ENCODE results near the gene AKNA. TPM values are rescaled to one million over a fixed set of nuclear protein-coding genes. Genes with fewer than 3 reads are reported as not detected.
"Not testable (repeated sequence)": the region's sequence is repeated elsewhere in the genome, so short reads cannot be mapped to it uniquely, and the experiment has no call there.

Gene AKNA
- total RNA-seq, 2 donors from 2014 or later: 263 to 323 TPM

DNA sequence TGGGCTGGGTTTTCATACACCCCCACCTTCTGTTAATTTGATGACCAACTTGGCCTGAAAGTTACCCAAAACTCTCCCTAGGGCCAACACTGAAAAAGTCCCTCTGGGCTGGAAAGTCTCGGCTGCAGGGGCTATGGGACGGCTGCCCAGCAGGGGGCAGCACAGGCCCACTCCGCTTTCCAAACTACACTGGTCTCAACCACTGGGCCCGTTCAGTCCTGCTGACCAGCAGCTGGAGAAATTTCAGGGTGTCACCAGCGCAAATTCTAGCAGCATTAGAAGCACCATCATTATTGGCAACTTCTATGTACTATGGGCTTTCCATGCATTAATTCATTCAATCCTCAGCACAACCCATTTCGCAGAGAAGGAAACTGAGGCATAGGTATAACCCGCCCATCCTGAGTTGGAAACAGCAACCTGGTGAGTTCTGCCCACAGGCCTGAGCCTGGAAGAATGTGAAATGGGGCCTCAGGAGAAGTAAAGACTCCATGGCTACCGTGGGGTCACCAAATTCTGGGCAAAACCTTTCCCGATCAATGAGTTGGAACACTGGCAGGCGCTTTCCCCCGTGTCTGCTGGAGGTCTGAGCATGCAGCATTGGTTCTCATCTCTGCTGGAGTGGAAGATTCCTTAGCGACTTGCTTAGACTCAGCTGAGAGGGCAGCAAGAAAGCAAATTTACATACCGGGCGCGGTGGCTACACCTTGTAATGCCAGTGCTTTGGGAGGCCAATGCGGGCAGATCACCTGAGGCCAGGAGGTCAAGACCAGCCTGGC, 48.5 kb downstream of the AKNA start:
- H3K9me3 ChIP-seq (ENCODE audit: control insufficient read depth, low read length, poor library complexity, severe bottlenecking): no peaks in the 10 kb centered on the region

GRCh38 chr9:114338187-114338586, 49.6 kb downstream of the AKNA start:
- ATAC-seq (no peak), DNase-seq (no peak)
- Mint-ChIP-seq H3K36me3 (ENCODE audit: low read depth) (peaks cover 11% of the 10 kb centered on the region), H3K27ac (no peak overlapping the region), H3K4me1 (peaks cover 7% of the 10 kb centered on the region), H3K4me3 (no peak overlapping the region), H3K27me3 (no peaks in the 10 kb centered on the region)
- H3K9me3 ChIP-seq (ENCODE audit: control insufficient read depth, low read length, poor library complexity, severe bottlenecking): no peaks in the 10 kb centered on the region

More for the DNA sequence above, 48.5 kb downstream of the AKNA start:
- Mint-ChIP-seq H3K27ac (peak overlapping the region; percentile 14), H3K4me1 (peaks cover 11% of the 10 kb centered on the region), H3K27me3 (no peaks in the 10 kb centered on the region), H3K4me3 (no peak overlapping the region), H3K36me3 (ENCODE audit: low read depth) (peaks cover 11% of the 10 kb centered on the region)
- ATAC-seq: peak; percentile 74
- peak in 2 of 3 donors; percentile 31 to 36 for DNase-seq

DNA sequence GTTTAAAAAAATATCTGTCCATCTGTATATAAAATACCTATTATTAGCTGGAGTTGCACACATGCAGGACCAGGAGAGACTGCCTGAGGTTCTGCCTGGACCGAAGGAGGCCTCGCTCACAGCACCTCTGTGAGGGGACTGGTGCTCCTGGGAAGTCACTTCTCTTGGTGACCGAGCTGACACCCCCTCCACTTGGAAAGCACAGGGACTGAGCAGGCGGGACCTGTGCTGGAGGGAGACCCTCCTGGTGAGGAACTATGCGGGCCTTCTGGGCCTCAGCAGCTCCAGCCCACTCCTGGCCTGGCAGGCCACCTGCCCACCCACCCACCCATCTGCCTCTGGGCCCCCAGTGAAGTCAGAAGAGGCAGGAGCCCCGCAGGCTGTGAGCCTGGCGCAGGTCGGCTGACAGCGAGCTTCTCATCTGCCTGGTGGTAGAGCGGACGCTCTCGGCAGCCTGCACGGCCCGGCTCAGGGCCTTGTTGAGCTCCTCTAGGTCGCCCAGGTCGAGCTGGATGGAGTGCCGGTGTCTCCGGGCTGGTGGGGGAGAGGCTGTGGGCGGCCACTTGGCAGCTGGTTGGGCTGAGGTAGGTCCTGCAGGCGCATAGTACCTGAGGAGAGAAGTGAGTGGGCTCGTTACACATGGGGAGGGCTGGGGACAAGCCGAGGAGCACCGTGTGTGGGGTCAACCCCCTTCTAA, 50.9 kb downstream of the AKNA start:
- Mint-ChIP-seq H3K36me3 (ENCODE audit: low read depth) (peaks cover 9% of the 10 kb centered on the region), H3K4me3 (no peak overlapping the region), H3K27ac (peak overlapping the region; percentile 57), H3K4me1 (peaks cover 9% of the 10 kb centered on the region), H3K27me3 (no peaks in the 10 kb centered on the region)
- no peak for DNase-seq
- no peak for ATAC-seq
- H3K9me3 ChIP-seq (ENCODE audit: control insufficient read depth, low read length, poor library complexity, severe bottlenecking): no peaks in the 10 kb centered on the region

- Mint-ChIP-seq H3K4me1 (peaks cover 6% of the 10 kb centered on the region), H3K4me3 (no peak overlapping the region), H3K27me3 (no peaks in the 10 kb centered on the region), H3K36me3 (ENCODE audit: low read depth) (peaks cover 6% of the 10 kb centered on the region), H3K27ac (peak overlapping the region; percentile 32)
- H3K9me3 ChIP-seq (ENCODE audit: control insufficient read depth, low read length, poor library complexity, severe bottlenecking): no peaks in the 10 kb centered on the region
- DNase-seq (no peak), ATAC-seq (no peak)
These were observed 51.6 kb downstream of the AKNA start for GRCh38 chr9:114336157-114336556.

DNA sequence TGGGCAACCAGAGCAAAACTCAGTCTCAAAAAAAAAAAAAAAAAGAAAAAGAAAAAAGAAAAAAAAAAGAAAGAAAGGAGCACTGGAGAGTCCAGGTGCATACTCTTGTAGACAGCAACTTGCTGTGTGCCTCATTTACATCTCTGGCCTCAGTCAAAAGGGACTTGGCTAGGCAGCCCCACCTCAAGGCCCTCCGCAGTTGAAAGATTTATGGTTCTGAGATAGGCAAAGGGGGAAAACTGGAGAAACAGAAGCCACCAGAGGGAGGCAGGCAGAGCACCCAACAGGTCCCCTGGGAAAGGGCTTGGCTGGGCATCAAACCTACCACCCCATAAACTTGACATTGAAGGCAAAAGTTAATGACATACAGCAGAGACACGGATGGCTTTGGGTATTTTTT, 52.0 kb downstream of the AKNA start:
- peaks cover 6% of the 10 kb centered on the region for H3K36me3 Mint-ChIP-seq (ENCODE audit: low read depth)
- H3K27me3 Mint-ChIP-seq: no peaks in the 10 kb centered on the region
- peaks cover 9% of the 10 kb centered on the region for H3K4me1 Mint-ChIP-seq
- no peaks in the 10 kb centered on the region for H3K9me3 ChIP-seq (ENCODE audit: control insufficient read depth, low read length, poor library complexity, severe bottlenecking)
- peak overlapping the region; percentile 32 for H3K27ac Mint-ChIP-seq
- ATAC-seq: no peak
- no peak for DNase-seq
- H3K4me3 Mint-ChIP-seq: no peak overlapping the region

DNA sequence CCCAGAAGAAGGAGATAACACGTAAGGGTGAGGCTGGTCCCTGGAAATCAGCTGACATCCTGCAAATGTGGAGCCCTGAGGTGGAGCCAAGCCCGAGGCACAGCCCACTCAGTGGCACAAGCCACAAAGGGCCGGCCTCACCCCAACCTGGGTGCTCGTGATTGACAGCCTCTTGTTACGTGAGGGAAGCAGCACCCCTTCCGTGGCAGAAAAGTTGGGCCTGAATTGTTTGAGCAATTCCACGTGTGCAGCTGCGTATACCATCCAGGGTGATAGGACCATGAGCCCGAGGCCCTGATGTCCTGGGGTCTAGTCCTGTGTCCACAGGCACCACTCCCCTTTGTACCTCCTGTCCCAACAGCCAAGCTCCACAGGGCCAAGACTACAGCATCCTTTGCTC, 53.3 kb downstream of the AKNA start:
- Mint-ChIP-seq H3K4me1 (peaks cover 12% of the 10 kb centered on the region), H3K27ac (no peak overlapping the region), H3K4me3 (no peak overlapping the region), H3K36me3 (ENCODE audit: low read depth) (peaks cover 6% of the 10 kb centered on the region), H3K27me3 (no peaks in the 10 kb centered on the region)
- ATAC-seq (no peak), DNase-seq (no peak)
- H3K9me3 ChIP-seq (ENCODE audit: control insufficient read depth, low read length, poor library complexity, severe bottlenecking): no peaks in the 10 kb centered on the region

- peaks cover 12% of the 10 kb centered on the region for H3K4me1 Mint-ChIP-seq
- not testable (repeated sequence) for H3K36me3 Mint-ChIP-seq (ENCODE audit: low read depth); H3K27ac Mint-ChIP-seq; H3K27me3 Mint-ChIP-seq; H3K9me3 ChIP-seq (ENCODE audit: control insufficient read depth, low read length, poor library complexity, severe bottlenecking); H3K4me3 Mint-ChIP-seq; DNase-seq; ATAC-seq
These were observed 54.1 kb downstream of the AKNA start for GRCh38 chr9:114333718-114334117.

- ATAC-seq: peak; percentile 39
- H3K27me3 Mint-ChIP-seq; DNase-seq; H3K36me3 Mint-ChIP-seq (ENCODE audit: low read depth); H3K27ac Mint-ChIP-seq; H3K9me3 ChIP-seq (ENCODE audit: control insufficient read depth, low read length, poor library complexity, severe bottlenecking); H3K4me1 Mint-ChIP-seq: not testable (repeated sequence)
- H3K4me3 Mint-ChIP-seq: peak overlapping the region; percentile 52
These were observed 55.2 kb downstream of the AKNA start for GRCh38 chr9:114332474-114333040.

- not testable (repeated sequence) for H3K4me3 Mint-ChIP-seq
- ATAC-seq: peak; percentile 33
These were observed 56.3 kb downstream of the AKNA start for GRCh38 chr9:114331229-114332195.

DNA sequence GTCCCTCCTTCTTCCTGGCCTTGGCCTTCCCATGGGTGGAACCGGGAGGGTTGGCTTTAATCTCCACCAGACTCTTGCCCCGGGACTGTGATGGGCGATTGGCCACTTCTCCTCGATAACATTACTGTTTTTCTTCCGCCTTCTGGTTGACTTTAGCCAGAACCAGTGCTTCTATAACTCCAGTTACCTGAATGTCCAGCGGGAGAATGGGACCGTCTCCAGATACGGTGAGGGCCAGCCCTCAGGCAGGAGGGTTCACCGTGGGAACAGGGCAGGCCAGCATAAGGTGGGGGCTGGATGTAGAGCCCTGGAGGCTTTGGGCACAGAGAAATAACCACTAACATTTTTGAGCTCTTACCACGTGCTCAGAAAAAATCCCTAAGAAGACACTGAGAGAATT, 57.1 kb downstream of the AKNA start:
- no peaks in the 10 kb centered on the region for H3K9me3 ChIP-seq (ENCODE audit: control insufficient read depth, low read length, poor library complexity, severe bottlenecking)
- H3K27ac Mint-ChIP-seq: no peak overlapping the region
- H3K4me3 Mint-ChIP-seq: no peak overlapping the region
- no peak for DNase-seq
- H3K4me1 Mint-ChIP-seq: peaks cover 9% of the 10 kb centered on the region
- no peak for ATAC-seq
- peaks cover 3% of the 10 kb centered on the region for H3K36me3 Mint-ChIP-seq (ENCODE audit: low read depth)
- no peaks in the 10 kb centered on the region for H3K27me3 Mint-ChIP-seq

More at GRCh38 chr9:114331229-114332195, 56.3 kb downstream of the AKNA start:
- not testable (repeated sequence) for H3K27me3 Mint-ChIP-seq; H3K36me3 Mint-ChIP-seq (ENCODE audit: low read depth); H3K4me1 Mint-ChIP-seq; DNase-seq; H3K9me3 ChIP-seq (ENCODE audit: control insufficient read depth, low read length, poor library complexity, severe bottlenecking)
- peak overlapping the region; percentile 71 for H3K27ac Mint-ChIP-seq

- H3K4me1 Mint-ChIP-seq; H3K36me3 Mint-ChIP-seq (ENCODE audit: low read depth); H3K4me3 Mint-ChIP-seq; ATAC-seq; H3K9me3 ChIP-seq (ENCODE audit: control insufficient read depth, low read length, poor library complexity, severe bottlenecking); H3K27me3 Mint-ChIP-seq; DNase-seq; H3K27ac Mint-ChIP-seq: not testable (repeated sequence)
These were observed 58.2 kb downstream of the AKNA start, which contains the start of gene ORM2 for GRCh38 chr9:114329625-114330022. ORM2 (plus strand) TSS chr9:114329869; CDS start chr9:114329905, 36 bp downstream.

- H3K27ac Mint-ChIP-seq; H3K4me3 Mint-ChIP-seq; ATAC-seq; DNase-seq; H3K4me1 Mint-ChIP-seq; H3K9me3 ChIP-seq (ENCODE audit: control insufficient read depth, low read length, poor library complexity, severe bottlenecking); H3K27me3 Mint-ChIP-seq; H3K36me3 Mint-ChIP-seq (ENCODE audit: low read depth): not testable (repeated sequence)
These were observed 58.7 kb downstream of the AKNA start for GRCh38 chr9:114328937-114329624.

Data from T-helper 17 cell (primary cell).